Measurements from ENCODE around the gene TNFRSF4. TPM values are rescaled to one million over a fixed set of nuclear protein-coding genes. Genes with fewer than 3 reads are reported as not detected.

The TNFRSF4 gene
- total and polyA plus RNA-seq, 9 donors: 1.5 to 3.3 (median 2.1) TPM

GRCh38 chr1:1173061-1173792, 40.7 kb downstream of the TNFRSF4 start:
- no peaks in the 10 kb centered on the region for H3K36me3 ChIP-seq (ENCODE audit: control insufficient read depth, insufficient read depth, low read length)
- no peak overlapping the region for H3K4me3 ChIP-seq (ENCODE audit: low read length)
- no peak overlapping the region for H3K27ac ChIP-seq (ENCODE audit: low read length)
- DNase-seq: no peak
- H3K4me1 ChIP-seq (ENCODE audit: control insufficient read depth, insufficient read depth, low read length): peaks cover 12% of the 10 kb centered on the region
- 38% methylated on average over 31 of the region's 32 CpGs for whole genome bisulfite sequencing (ENCODE audit: insufficient coverage)
- no peaks in the 10 kb centered on the region for H3K9me3 ChIP-seq (replicated peaks; ENCODE audit: control insufficient read depth, low read depth, low read length)
- H3K27me3 ChIP-seq (ENCODE audit: control insufficient read depth, insufficient read depth, low read length): peaks cover 90% of the 10 kb centered on the region

GRCh38 chr1:1171546-1172340, 42.2 kb downstream of the TNFRSF4 start:
- H3K4me1 ChIP-seq (ENCODE audit: control insufficient read depth, insufficient read depth, low read length): peaks cover 12% of the 10 kb centered on the region
- H3K27me3 ChIP-seq (ENCODE audit: control insufficient read depth, insufficient read depth, low read length): peaks cover 78% of the 10 kb centered on the region
- no peak for DNase-seq
- H3K4me3 ChIP-seq (ENCODE audit: low read length): no peak overlapping the region
- no peaks in the 10 kb centered on the region for H3K9me3 ChIP-seq (replicated peaks; ENCODE audit: control insufficient read depth, low read depth, low read length)
- no peaks in the 10 kb centered on the region for H3K36me3 ChIP-seq (ENCODE audit: control insufficient read depth, insufficient read depth, low read length)
- no peak overlapping the region for H3K27ac ChIP-seq (ENCODE audit: low read length)
- 68% methylated on average over 19 of the region's 33 CpGs for WGBS (ENCODE audit: insufficient coverage)

- Histone ChIP-seq H3K4me3 (ENCODE audit: low read length) (no peak overlapping the region), H3K4me1 (ENCODE audit: control insufficient read depth, insufficient read depth, low read length) (peaks cover 14% of the 10 kb centered on the region), H3K36me3 (ENCODE audit: control insufficient read depth, insufficient read depth, low read length) (no peaks in the 10 kb centered on the region), H3K27me3 (ENCODE audit: control insufficient read depth, insufficient read depth, low read length) (peaks cover 75% of the 10 kb centered on the region), H3K9me3 (replicated peaks; ENCODE audit: control insufficient read depth, low read depth, low read length) (no peaks in the 10 kb centered on the region), H3K27ac (ENCODE audit: low read length) (no peak overlapping the region)
- DNase-seq: no peak
- WGBS (ENCODE audit: insufficient coverage): 62% methylated on average over 7 of the region's 12 CpGs
These were observed 42.8 kb downstream of the TNFRSF4 start for GRCh38 chr1:1171161-1171545.

GRCh38 chr1:1170215-1171091, 43.5 kb downstream of the TNFRSF4 start:
- Histone ChIP-seq H3K27ac (ENCODE audit: low read length) (no peak overlapping the region), H3K9me3 (replicated peaks; ENCODE audit: control insufficient read depth, low read depth, low read length) (no peaks in the 10 kb centered on the region), H3K4me1 (ENCODE audit: control insufficient read depth, insufficient read depth, low read length) (peaks cover 21% of the 10 kb centered on the region), H3K27me3 (ENCODE audit: control insufficient read depth, insufficient read depth, low read length) (peaks cover 75% of the 10 kb centered on the region), H3K36me3 (ENCODE audit: control insufficient read depth, insufficient read depth, low read length) (no peaks in the 10 kb centered on the region), H3K4me3 (ENCODE audit: low read length) (no peak overlapping the region)
- DNase-seq: no peak
- WGBS (ENCODE audit: insufficient coverage): 62% methylated on average over 19 of the region's 26 CpGs

- no peaks in the 10 kb centered on the region for H3K9me3 ChIP-seq (replicated peaks; ENCODE audit: control insufficient read depth, low read depth, low read length)
- peaks cover 77% of the 10 kb centered on the region for H3K27me3 ChIP-seq (ENCODE audit: control insufficient read depth, insufficient read depth, low read length)
- H3K4me1 ChIP-seq (ENCODE audit: control insufficient read depth, insufficient read depth, low read length): peaks cover 28% of the 10 kb centered on the region
- H3K36me3 ChIP-seq (ENCODE audit: control insufficient read depth, insufficient read depth, low read length): no peaks in the 10 kb centered on the region
- H3K27ac ChIP-seq (ENCODE audit: low read length): no peak overlapping the region
- no peak overlapping the region for H3K4me3 ChIP-seq (ENCODE audit: low read length)
- DNase-seq: no peak
- 73% methylated on average over 24 of the region's 32 CpGs for WGBS (ENCODE audit: insufficient coverage)
These were observed 44.3 kb downstream of the TNFRSF4 start for GRCh38 chr1:1169429-1170214.

- peaks cover 28% of the 10 kb centered on the region for H3K4me1 ChIP-seq (ENCODE audit: control insufficient read depth, insufficient read depth, low read length)
- H3K4me3 ChIP-seq (ENCODE audit: low read length): no peak overlapping the region
- H3K36me3 ChIP-seq (ENCODE audit: control insufficient read depth, insufficient read depth, low read length): no peaks in the 10 kb centered on the region
- no peak overlapping the region for H3K27ac ChIP-seq (ENCODE audit: low read length)
- no peaks in the 10 kb centered on the region for H3K9me3 ChIP-seq (replicated peaks; ENCODE audit: control insufficient read depth, low read depth, low read length)
- 67% methylated on average over 26 of the region's 37 CpGs for WGBS (ENCODE audit: insufficient coverage)
- peaks cover 77% of the 10 kb centered on the region for H3K27me3 ChIP-seq (ENCODE audit: control insufficient read depth, insufficient read depth, low read length)
- DNase-seq: no peak
These were observed 45.2 kb downstream of the TNFRSF4 start for GRCh38 chr1:1168451-1169411.

GRCh38 chr1:1167841-1168450, 46.0 kb downstream of the TNFRSF4 start:
- Histone ChIP-seq H3K9me3 (replicated peaks; ENCODE audit: control insufficient read depth, low read depth, low read length) (no peaks in the 10 kb centered on the region), H3K27me3 (ENCODE audit: control insufficient read depth, insufficient read depth, low read length) (peaks cover 75% of the 10 kb centered on the region), H3K4me3 (ENCODE audit: low read length) (no peak overlapping the region), H3K27ac (ENCODE audit: low read length) (no peak overlapping the region), H3K4me1 (ENCODE audit: control insufficient read depth, insufficient read depth, low read length) (peaks cover 22% of the 10 kb centered on the region), H3K36me3 (ENCODE audit: control insufficient read depth, insufficient read depth, low read length) (no peaks in the 10 kb centered on the region)
- no peak for DNase-seq
- 81% methylated on average over 27 of the region's 36 CpGs for WGBS (ENCODE audit: insufficient coverage)

GRCh38 chr1:1167398-1167821, 46.5 kb downstream of the TNFRSF4 start:
- Histone ChIP-seq H3K36me3 (ENCODE audit: control insufficient read depth, insufficient read depth, low read length) (no peaks in the 10 kb centered on the region), H3K4me1 (ENCODE audit: control insufficient read depth, insufficient read depth, low read length) (peaks cover 22% of the 10 kb centered on the region), H3K4me3 (ENCODE audit: low read length) (no peak overlapping the region), H3K27me3 (ENCODE audit: control insufficient read depth, insufficient read depth, low read length) (peaks cover 75% of the 10 kb centered on the region), H3K9me3 (replicated peaks; ENCODE audit: control insufficient read depth, low read depth, low read length) (no peaks in the 10 kb centered on the region), H3K27ac (ENCODE audit: low read length) (no peak overlapping the region)
- 73% methylated on average over 17 of the region's 20 CpGs for WGBS (ENCODE audit: insufficient coverage)
- DNase-seq: no peak
